Kidney capillary endothelial cell (primary cell): Measurements from ENCODE around the gene MIR17HG.
"Not testable (repeated sequence)": the region's sequence is repeated elsewhere in the genome, so short reads cannot be mapped to it uniquely, and the experiment has no call there.

Experiments
- DNase-seq: peaks from one replicate; pipeline ENCODE4 v3.0.0-alpha.2; 2018; ENCODE audit warnings: low spot score

Gene MIR17HG

DNA sequence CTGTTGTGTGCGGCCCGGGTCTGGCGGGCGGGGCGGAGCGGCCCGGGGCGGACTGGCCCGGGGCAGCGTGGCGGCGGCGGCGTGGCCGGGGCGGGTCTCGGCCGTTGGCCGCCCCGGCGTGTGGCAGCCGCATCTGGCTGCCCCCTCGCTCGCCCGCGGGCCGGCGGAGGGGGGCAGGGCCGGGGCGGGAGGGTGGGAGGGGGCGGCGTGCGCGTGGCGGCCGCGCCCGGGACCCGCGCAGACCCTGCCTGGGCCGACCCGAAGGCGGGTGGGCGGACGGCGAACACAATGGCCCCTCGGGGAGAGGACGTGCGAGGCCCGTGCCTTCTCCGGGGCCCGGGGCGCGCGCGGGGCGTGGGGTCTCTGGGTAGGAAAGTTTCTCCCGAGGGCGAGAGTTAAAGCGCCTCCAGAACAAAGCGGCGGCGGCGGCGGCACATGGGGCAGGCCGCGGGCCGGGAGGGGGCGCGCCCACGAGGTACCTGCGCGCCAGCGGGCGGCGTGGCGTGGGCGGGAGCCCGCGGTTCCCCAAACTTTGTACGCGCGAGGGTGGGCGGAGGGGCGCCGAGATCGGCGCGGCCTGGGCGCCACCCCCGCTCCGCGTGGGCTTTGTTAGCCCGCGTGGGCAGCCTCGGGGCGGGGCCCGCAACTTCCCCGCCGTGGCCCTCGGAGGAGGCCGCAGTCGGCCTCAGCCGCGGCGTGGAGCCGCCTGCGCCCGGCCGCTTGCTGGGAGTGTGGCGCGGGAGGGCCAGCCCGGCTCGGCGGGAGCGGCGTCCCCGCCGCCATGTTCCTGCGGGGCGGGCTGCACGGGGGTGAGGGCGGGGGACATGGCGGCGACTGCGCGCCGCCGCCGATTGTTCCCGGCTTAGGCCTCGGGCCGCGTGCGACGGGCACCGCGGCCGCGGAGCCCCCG lies 764 bp downstream of the MIR17HG start:
- no peak for DNase-seq

DNA sequence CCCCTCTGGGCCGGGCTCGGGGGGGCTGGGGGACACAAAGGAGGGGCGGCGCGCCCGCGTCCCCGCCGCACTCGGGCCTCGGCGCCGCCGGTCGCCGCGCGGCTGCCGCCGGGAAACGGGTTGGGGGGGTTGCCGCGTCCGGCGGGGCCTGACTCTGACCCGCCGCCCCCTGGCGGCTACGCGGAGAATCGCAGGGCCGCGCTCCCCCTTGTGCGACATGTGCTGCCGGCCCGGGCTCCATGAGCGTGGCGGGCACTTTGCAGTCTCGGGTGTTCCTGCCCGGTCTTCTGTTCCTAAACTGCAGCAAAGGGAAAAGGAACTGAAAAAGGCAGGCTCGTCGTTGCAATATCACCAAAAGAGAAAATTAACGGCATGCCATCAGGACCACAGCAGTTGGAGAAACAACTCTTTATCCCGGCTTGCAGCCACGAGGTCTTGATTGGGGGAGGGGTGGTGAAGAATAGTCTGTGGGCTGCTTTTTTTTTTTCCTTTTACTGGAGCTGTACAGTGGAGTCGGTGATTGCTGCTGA lies 1.5 kb downstream of the MIR17HG start:
- peak; percentile 72 for DNase-seq

DNA sequence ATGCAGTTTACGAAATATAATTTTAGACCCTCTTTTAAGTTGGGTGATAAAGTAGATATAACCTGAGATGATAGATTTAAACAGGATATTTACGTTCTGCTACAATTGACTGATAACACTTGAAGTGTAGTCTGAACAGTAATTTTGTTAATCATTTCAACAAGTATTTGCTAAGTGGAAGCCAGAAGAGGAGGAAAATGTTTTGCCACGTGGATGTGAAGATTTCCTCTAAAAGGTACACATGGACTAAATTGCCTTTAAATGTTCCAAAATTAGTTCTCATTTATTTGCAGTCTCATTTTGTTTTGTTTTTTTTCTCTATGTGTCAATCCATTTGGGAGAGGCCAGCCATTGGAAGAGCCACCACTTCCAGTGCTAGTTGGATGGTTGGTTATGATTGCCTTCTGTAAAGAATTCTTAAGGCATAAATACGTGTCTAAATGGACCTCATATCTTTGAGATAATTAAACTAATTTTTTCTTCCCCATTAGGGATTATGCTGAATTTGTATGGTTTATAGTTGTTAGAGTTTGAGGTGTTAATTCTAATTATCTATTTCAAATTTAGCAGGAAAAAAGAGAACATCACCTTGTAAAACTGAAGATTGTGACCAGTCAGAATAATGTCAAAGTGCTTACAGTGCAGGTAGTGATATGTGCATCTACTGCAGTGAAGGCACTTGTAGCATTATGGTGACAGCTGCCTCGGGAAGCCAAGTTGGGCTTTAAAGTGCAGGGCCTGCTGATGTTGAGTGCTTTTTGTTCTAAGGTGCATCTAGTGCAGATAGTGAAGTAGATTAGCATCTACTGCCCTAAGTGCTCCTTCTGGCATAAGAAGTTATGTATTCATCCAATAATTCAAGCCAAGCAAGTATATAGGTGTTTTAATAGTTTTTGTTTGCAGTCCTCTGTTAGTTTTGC lies 2.8 kb downstream of the MIR17HG start:
- DNase-seq = no peak

DNA sequence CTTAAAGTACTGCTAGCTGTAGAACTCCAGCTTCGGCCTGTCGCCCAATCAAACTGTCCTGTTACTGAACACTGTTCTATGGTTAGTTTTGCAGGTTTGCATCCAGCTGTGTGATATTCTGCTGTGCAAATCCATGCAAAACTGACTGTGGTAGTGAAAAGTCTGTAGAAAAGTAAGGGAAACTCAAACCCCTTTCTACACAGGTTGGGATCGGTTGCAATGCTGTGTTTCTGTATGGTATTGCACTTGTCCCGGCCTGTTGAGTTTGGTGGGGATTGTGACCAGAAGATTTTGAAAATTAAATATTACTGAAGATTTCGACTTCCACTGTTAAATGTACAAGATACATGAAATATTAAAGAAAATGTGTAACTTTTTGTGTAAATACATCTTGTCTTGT lies 3.6 kb downstream of the MIR17HG start:
- no peak for DNase-seq

DNA sequence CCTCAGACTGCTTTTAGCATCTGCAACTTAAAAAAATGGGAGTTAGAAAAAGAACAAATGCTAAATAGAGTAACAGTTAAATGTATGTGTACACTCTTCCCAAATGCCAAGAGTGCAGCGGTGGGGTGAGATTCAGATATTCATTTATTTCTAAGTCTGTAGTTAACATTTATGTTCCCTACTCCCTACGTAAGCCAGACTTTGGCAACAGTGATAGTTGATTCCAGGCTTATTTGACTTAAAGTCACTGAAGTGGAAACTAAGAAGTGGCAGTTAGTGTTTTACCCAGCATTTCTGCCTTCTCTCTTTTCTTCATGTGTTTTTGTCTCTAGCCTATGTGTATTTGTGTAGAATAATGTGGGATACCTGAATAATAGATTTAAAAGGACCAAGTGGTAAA lies 4.5 kb downstream of the MIR17HG start:
- no peak for DNase-seq

DNA sequence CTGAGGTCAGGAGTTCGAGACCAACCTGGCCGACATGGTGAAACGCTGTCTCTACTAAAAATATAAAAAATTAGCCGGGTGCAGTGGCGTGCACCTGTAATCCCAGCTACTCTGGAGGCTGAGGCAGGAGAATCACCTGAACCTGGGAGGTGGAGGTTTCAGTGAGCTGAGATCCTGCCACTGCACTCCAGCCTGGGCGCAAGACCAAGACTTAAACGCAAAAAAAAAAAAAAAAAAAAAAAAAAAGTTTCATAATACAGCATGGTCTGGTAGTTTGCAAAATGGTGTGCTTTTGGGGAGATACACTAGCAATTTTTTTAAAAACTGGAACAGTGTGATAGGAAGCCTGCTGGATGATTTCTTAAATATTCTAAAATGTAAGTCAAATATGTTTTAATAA lies 5.4 kb downstream of the MIR17HG start:
- DNase-seq = not testable (repeated sequence)

DNA sequence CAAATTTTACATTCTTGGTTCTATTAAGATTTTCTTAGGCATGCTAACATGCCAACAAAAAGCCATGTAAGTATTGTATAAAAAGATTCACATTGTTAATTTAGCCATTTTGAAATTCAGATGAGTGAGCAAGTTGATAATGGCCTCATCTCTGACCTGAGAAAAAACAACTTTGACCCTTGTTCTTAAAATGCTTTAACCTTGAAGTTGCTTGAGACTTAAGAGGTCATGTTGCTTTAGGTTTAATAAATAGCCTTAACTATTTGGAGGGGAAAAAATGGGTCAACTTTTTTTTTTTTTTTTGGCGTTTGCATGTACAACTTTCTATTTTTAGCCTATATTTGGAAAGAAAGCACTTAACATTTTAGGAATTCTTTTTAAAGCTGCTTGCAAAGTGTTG lies 6.0 kb downstream of the MIR17HG start:
- DNase-seq = no peak

DNA sequence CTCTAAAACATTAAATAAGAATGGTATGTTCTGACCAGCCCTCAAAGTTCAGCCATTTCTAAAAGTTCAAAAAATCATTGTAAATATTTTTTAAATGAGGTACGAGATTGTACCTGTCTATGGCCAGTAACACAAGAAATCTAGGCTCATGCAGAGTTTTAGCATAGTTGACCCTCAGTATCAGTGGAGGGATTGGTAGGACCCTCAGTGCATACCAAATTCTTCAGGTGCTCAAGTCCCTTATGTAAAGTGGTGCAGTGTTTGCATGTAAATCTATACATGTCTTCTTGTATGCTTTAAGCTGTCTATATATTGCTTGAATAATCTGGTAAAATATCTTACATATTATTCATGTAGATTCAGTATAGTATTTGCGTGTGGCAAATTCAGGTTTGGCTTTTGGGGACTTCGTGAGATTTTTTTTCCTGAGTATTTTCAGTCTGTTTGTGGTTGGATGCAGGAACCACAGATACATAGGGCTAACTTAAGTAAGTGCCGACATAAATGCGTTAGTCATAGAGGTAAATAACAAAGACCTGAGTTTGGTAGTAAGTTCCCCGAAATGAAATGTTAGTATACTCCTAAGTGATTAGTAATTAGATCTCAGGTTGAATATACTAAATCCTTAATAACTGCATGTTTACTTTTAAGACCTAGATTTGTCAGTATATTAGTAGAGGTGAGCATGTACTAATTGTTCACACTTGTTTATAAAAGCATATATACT lies 7.8 kb downstream of the MIR17HG start:
- DNase-seq = no peak

DNA sequence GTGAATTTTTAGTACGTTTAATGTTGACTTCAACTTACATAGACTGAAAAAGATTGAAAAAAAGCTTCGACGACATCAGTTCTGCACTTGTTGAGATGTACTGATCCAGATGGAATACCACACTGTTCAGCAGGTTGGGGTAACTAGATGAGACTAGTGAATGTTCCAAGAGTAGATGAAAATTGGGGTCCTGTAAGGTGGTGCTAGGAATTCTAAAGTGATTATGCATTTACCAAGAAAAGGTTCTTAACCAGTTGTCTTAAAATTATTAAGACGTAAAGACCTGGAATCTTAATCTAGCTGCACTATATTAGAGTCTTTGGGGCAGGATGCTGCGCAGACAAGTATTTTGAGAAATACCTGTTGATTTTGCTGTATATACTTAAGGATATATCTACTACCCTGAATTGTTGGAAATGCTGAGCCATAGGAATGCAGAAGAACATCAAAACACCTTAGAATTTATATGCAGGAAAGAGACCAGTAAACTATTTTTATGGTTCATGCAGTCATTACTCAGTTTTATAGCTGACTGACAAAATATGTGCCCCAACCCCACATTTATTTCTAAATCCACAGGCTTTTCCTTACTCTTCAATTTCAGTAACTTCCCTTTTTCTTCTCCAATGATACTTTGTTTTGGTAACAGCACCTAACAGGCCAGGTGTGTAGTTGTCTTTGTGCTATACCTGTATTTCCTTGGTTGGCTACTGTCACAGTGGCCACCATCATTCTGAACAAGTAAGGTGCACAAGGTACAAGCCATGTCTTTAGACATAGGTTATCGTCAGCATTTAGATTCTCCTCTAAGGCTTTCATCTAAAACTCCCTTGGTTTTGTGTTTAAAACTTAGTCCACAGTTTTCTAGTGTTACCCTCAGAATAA lies 8.6 kb downstream of the MIR17HG start:
- DNase-seq = no peak

DNA sequence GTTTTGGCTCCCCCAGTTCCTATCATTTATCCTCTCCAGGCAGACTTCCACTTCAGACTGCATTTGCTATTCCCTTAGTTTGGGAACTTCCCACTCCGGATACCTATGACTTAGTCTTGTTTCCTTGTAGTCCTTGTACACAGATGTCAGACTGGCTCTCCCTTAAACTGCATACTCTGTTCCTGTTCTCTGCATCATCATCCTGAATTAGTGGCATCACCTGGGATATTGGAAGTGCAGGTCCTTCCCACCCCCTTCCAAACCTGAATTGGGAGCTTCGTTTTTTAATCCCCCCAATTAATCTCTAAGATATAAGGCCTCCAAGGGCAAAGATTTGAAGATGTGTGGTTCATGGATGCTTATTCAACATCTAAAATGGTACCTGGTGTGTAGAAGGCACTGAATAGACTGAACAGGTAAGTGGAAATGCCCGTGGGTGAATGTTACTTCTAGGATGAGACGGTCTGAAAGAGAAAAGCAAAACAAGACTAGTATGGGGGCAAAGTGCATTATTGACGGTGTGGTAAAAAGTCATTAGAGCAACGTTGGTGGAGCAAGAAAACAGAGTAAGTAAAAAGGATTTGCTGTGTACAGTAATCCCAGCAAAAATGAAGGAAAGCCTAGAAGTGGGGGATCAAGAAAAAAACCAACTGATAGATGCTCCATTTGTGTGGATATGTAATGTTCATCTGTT lies 9.6 kb downstream of the MIR17HG start:
- no peak for DNase-seq

DNA sequence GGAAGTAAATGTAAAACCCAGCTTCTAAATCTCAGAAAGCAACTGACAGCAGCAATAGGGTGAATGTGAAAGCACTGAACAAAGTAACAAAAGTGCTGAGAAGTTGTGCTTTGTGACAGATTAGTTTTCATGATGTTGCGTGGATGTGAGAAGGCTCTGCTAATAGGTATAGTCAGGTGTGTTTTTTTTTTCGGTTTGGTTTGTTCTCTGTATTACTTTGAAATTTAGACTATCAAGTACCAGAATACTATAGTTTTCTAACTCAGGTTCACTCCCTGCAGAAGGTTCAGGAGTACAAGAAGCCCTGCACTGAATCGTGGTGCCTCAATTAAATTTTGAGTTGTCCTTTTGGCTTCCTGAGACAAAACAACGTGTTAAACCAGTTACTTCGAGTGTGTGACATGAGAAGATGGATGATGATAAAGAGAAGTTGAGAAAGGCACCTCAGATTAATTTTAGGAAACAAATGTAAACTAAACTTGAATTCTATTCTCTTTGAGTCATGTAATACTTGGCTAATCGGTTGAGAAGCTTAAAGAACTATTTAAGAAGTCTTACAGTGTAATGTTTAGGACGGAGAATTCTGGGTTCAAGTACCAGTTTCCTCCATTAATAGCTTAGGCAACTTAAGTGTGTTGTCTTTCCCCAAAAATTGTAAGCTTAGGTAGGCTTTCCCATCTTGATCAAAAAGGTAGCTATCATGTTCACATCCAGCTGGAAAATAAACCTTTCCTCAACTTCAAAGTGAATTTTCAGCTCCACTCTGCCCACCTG lies 10.3 kb downstream of the MIR17HG start:
- no peak for DNase-seq

DNA sequence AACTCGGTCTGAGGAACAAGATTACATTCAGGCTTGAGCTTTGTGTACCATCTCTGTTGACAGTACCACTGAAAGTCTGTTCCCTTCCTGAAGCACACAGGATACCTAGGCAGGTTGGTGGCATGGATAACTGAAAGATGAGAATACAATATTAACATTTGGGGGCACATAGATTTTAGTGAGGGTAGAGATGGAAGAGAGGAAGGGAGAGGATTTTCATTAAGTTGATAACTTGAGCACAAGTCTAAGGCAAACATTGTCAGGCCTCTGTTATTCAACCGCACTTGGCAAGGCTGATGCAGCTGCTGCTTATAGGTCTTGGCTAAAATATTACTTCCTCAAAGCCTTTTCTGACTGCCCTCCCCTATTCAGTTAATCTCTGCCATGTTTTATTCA lies 10.9 kb downstream of the MIR17HG start:
- DNase-seq = no peak

DNA sequence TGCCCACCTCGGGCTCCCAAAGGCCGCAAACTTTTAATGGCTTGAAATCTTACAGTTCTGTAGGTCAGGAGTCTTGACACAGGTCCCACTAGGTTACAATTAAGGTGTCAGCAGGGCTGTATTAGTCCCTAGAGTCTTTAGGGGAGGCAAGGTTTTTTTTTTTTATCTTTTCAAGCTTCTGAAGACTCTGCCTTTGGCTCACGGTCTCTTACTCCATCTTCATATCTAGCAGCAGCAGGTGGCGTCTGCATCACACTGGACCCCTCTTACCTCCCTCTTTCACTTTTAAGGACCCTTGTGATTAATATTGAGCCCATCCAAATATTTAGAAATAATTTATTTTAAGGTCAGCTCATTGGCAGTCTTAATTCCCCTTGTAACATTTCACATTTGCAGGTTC lies 11.6 kb downstream of the MIR17HG start:
- no peak for DNase-seq

DNA sequence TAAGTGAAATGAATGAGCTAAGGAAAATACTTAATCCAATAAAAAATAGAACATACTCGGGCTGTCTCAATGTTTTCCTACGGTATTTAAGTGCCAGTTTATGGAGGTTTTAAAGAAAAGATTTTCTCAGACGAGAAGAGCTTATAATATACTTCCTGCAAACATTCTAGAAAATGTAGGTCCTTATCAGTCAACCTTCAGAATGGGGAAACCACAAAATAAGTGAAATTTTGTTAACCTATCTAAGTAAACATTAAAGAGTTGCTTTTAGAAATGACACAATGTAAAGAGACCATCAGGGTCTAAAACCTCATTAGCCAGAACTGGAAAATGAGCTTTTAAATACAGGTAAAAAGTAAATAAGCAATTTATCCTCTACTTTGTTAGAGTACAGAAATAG lies 12.1 kb downstream of the MIR17HG start:
- no peak for DNase-seq

DNA sequence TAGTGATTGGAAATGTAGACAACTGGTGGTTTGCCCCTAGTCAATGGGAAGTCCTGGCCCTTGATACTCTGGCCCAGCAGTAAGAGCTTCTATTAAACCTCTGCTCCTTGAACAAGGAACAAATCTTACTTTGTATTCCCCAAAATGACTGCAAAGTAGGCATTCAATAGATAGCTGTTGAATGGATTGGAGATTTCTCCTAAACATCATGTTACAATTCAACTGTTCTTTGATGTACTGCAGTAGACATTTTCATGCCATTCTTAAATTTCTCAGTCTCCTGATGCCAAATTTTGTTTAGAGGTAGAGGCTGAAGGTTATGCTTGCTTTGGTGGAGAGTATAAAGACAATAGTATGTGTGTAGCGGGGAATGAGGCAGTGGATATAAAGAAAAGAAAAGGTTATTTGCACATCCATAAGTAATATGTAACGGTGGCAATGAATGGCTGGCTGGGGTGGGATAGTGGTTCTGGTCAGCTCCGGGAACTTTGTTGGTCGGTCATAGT lies 12.8 kb downstream of the MIR17HG start:
- DNase-seq = no peak

DNA sequence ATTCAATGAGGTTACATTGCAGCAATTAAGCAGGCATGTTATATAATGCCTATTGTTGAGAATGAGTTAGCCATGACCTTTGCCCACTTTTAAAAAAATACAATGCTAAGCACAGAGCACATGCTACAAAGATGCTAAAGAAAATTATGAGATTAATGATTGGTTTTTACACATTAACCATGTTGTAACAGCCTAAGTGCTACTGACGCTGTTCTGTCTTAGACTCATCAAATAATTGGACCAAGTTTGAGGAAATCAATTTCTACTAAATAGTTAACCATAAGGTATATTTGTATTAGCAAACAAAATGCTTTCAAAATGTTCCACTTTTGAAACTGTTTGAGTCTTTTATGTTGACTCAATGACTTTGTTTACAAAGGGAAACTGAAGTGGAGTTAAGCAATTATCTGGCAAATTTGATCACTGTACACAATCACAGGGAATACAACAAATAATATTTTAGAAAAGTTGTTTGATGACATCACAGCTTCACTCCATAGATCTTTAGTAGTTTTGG lies 14.3 kb downstream of the MIR17HG start:
- DNase-seq = no peak

DNA sequence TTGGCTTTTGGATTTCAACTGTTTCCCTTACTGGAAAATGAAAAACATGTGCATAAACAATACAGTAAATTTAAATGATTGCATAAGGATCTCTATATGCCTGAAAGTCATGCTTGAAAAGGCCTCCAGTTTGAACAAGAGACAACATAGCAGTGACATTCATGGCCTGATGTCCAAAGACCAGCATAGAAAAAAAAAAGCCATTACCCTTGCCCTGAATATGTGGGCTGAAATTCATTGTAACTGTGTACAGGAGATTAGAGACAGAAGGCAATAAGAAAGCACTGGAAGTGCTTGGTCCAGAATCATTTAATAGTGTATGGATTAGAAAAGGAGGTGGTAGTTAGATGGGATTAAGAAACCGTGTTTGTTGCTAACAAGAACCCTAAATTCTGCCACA lies 15.4 kb downstream of the MIR17HG start:
- no peak for DNase-seq

DNA sequence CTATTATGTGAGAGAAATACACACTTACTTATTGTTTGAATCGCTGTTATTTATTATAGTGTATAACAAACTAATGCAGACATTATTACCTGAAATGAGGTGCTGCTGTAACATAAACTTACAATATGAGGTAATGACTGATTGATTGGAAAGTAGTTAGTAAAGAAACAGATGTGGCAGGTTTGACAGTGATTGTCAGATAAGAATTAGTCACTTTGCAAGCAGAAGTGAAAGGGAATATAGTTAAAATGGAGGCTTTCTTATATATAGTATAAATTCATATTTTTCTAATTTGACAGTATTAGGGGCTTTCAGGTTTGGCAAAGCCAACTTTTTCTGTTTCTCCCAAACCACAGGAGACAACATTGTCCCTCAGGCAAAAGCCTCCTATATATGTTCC lies 20.6 kb downstream of the MIR17HG start:
- DNase-seq = no peak
